PC-9 (cell line): Measurements from ENCODE around the gene PLEKHF1. TPM values are rescaled to one million over a fixed set of nuclear protein-coding genes. Genes with fewer than 3 reads are reported as not detected.

Source experiments
- BruUV-seq: library from RNA; stranded (reverse); fragments of 400-500 nt; replicated peaks from 2 replicates; lab custom pipeline; 2021; lab: Mats Ljungman, UMichigan
- CTCF ChIA-PET: fragments of 300-600 bp; sonication (Branson Sonifier 250); formaldehyde crosslinking; loops from one replicate; lab custom pipeline; 2022; ENCODE audit warnings: antibody characterized with exemption; lab: Charles Lee
- POLR2A ChIA-PET: fragments of 300-600 bp; sonication (Branson Sonifier 250); formaldehyde crosslinking; loops from one replicate; lab custom pipeline; 2022; ENCODE audit warnings: antibody characterized with exemption; ENCODE audit not compliant: unreplicated experiment; lab: Charles Lee
- DNase-seq, 2 experiments: peaks; one replicate each; pipeline versions ENCODE4 v3.0.0 to v3.0.0-alpha.2; 2015 to 2022; ENCODE audit warnings: mixed read lengths in 1 of 2
- H2AFZ ChIP-seq: fragments of 200-600 bp; sonication (generic); 2 replicates; pipeline ENCODE4 v1.8.1; 2017; ENCODE audit warnings: antibody characterized with exemption
- H3F3A ChIP-seq: fragments of 200-600 bp; sonication (generic); 2 replicates; pipeline ENCODE4 v1.8.1; 2017; ENCODE audit warnings: antibody characterized with exemption, mild to moderate bottlenecking, low read depth; ENCODE audit not compliant: insufficient read depth
- H3K27ac ChIP-seq: fragments of 200-600 bp; sonication (generic); 2 replicates; pipeline ENCODE4 v1.6.1; 2016; ENCODE audit warnings: mixed run types
- H3K27me3 ChIP-seq: fragments of 200-600 bp; sonication (generic); 2 replicates; pipeline ENCODE4 v1.6.1; 2016; ENCODE audit warnings: low read depth, mixed run types; ENCODE audit not compliant: insufficient read depth
- H3K36me3 ChIP-seq: fragments of 200-600 bp; sonication (generic); 2 replicates; pipeline ENCODE4 v1.6.1; 2016; ENCODE audit warnings: low read depth, mixed run types
- H3K4me1 ChIP-seq: fragments of 200-600 bp; sonication (generic); replicated peaks from 2 replicates; pipeline ENCODE4 v1.6.1; 2016; ENCODE audit warnings: mixed run types; ENCODE audit not compliant: insufficient read depth
- H3K4me2 ChIP-seq: fragments of 200-600 bp; sonication (generic); 2 replicates; pipeline ENCODE4 v1.6.1; 2017; ENCODE audit warnings: mixed run types
- H3K4me3 ChIP-seq: fragments of 200-600 bp; sonication (generic); 2 replicates; pipeline ENCODE4 v1.6.1; 2016; ENCODE audit warnings: mixed run types
- H3K79me2 ChIP-seq: fragments of 200-600 bp; sonication (generic); 2 replicates; pipeline ENCODE4 v1.6.1; 2017; ENCODE audit warnings: low read depth, mixed run types
- H3K9me2 ChIP-seq: fragments of 200-600 bp; sonication (generic); 2 replicates; pipeline ENCODE4 v1.8.1; 2017; ENCODE audit warnings: mild to moderate bottlenecking; ENCODE audit not compliant: insufficient read depth
- H3K9me3 ChIP-seq: fragments of 200-600 bp; sonication (generic); 2 replicates; pipeline ENCODE4 v1.8.1; 2016; ENCODE audit warnings: low read depth; ENCODE audit not compliant: insufficient read depth
- H4K20me1 ChIP-seq: fragments of 200-600 bp; sonication (generic); 2 replicates; pipeline ENCODE4 v1.8.1; 2017; ENCODE audit not compliant: insufficient read depth
- EZH2 ChIP-seq: fragments of 200-600 bp; sonication (generic); IDR thresholded peaks from 2 replicates; pipeline ENCODE4 v1.8.0; 2017; ENCODE audit warnings: antibody characterized with exemption, low read depth
- intact Hi-C: fragments of 100-400 bp; cut with micrococcal nuclease; formaldehyde crosslinking; loops from one replicate; pipeline ENCODE4 v1.10.0; 2022; ENCODE audit not compliant: unreplicated experiment
- total RNA-seq: library from RNA; stranded (reverse); gene quantifications from 2 replicates; pipeline ENCODE4 v1.2.3, GENCODE V29; 2021
- TF ChIP-seq, protein P1 (sequence below): fragments of 200-600 bp; sonication (generic); conservative IDR thresholded peaks from 2 replicates; pipeline ENCODE4 v1.6.1; 2017; ENCODE audit warnings: mixed run types, antibody characterized with exemption, mild to moderate bottlenecking, moderate library complexity

The PLEKHF1 gene
- total RNA-seq, 1 experiment from 2014 or later: 16.0 TPM

- Histone ChIP-seq H3K4me2 (no peak overlapping the region), H3K36me3 (no peaks in the 10 kb centered on the region), H3K27me3 (no peaks in the 10 kb centered on the region), H2AFZ (no peak overlapping the region), H3K9me2 (no peaks in the 10 kb centered on the region), H3K4me1 (no peaks in the 10 kb centered on the region), H3K27ac (no peak overlapping the region), H3F3A (no peaks in the 10 kb centered on the region), H4K20me1 (no peaks in the 10 kb centered on the region), H3K4me3 (no peak overlapping the region), H3K9me3 (no peaks in the 10 kb centered on the region), H3K79me2 (no peaks in the 10 kb centered on the region)
- TF ChIP-seq, protein P1, sequence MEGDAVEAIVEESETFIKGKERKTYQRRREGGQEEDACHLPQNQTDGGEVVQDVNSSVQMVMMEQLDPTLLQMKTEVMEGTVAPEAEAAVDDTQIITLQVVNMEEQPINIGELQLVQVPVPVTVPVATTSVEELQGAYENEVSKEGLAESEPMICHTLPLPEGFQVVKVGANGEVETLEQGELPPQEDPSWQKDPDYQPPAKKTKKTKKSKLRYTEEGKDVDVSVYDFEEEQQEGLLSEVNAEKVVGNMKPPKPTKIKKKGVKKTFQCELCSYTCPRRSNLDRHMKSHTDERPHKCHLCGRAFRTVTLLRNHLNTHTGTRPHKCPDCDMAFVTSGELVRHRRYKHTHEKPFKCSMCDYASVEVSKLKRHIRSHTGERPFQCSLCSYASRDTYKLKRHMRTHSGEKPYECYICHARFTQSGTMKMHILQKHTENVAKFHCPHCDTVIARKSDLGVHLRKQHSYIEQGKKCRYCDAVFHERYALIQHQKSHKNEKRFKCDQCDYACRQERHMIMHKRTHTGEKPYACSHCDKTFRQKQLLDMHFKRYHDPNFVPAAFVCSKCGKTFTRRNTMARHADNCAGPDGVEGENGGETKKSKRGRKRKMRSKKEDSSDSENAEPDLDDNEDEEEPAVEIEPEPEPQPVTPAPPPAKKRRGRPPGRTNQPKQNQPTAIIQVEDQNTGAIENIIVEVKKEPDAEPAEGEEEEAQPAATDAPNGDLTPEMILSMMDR: no peak
- TF ChIP-seq EZH2: no peak
- ChIA-PET POLR2A (no interaction called here), CTCF (no interaction called here)
- BruUV-seq: no TSS peak
- no peak for DNase-seq
- intact Hi-C loops: no loop called here
These were observed 29.3 kb upstream of the PLEKHF1 start for GRCh38 chr19:29635963-29636362.

GRCh38 chr19:29636553-29637360 lies 28.5 kb upstream of the PLEKHF1 start:
- no peak for TF ChIP-seq EZH2
- no peaks in the 10 kb centered on the region for H3K36me3 ChIP-seq
- H3K9me2 ChIP-seq: no peaks in the 10 kb centered on the region
- H4K20me1 ChIP-seq: no peaks in the 10 kb centered on the region
- H3F3A ChIP-seq: no peaks in the 10 kb centered on the region
- no peak overlapping the region for H3K27ac ChIP-seq
- intact Hi-C loops: no loop called here
- no peaks in the 10 kb centered on the region for H3K4me1 ChIP-seq
- H3K4me2 ChIP-seq: no peak overlapping the region
- ChIA-PET POLR2A (no interaction called here), CTCF (no interaction called here)
- no peak for DNase-seq
- H3K9me3 ChIP-seq: no peaks in the 10 kb centered on the region
- no peak overlapping the region for H3K4me3 ChIP-seq
- no TSS peak for BruUV-seq
- H2AFZ ChIP-seq: no peak overlapping the region
- no peaks in the 10 kb centered on the region for H3K79me2 ChIP-seq
- H3K27me3 ChIP-seq: 0 out of 2 replicates have a peak, but pooled peaks cover 2% of the 10 kb centered on the region

GRCh38 chr19:29639086-29639485 lies 26.2 kb upstream of the PLEKHF1 start:
- Histone ChIP-seq H3K4me2 (no peak overlapping the region), H3K27me3 (peaks cover 7% of the 10 kb centered on the region; the same call in 1 of the 2 replicates), H3K27ac (no peak overlapping the region), H3K9me3 (no peaks in the 10 kb centered on the region), H3K4me3 (no peak overlapping the region), H3K9me2 (no peaks in the 10 kb centered on the region), H3K79me2 (no peaks in the 10 kb centered on the region), H3F3A (no peaks in the 10 kb centered on the region), H2AFZ (no peak overlapping the region), H3K36me3 (no peaks in the 10 kb centered on the region), H3K4me1 (no peaks in the 10 kb centered on the region), H4K20me1 (no peaks in the 10 kb centered on the region)
- TF ChIP-seq, protein P1: no peak
- TF ChIP-seq EZH2: no peak
- DNase-seq: no peak
- intact Hi-C loops: no loop called here
- ChIA-PET CTCF (no interaction called here), POLR2A (interaction anchor here (0.6 kb wide), 1 partner anchor 38 kb away, joined by 8 read pairs; no protein-coding TSS in a partner anchor)
- BruUV-seq: no TSS peak
